Measurements from ENCODE around the gene FAM53C.

FAM53C gene

GRCh38 chr5:138366632-138367382 is 28.7 kb downstream of the FAM53C start:
- TF ChIP-seq MAX (IDR thresholded peaks at IDR 0.05): no peak
- no peak for TF ChIP-seq NFIC (IDR thresholded peaks at IDR 0.05)
- no peak for TF ChIP-seq USF1 (IDR thresholded peaks at IDR 0.05)
- no peak for TF ChIP-seq CEBPB (IDR thresholded peaks at IDR 0.05)
- no peak for TF ChIP-seq CREB1 (IDR thresholded peaks at IDR 0.05; ENCODE audit: low read depth)
- no peak for TF ChIP-seq ZBTB7A (IDR thresholded peaks at IDR 0.05; ENCODE audit: low read depth)
- TF ChIP-seq EP300 (IDR thresholded peaks at IDR 0.05; ENCODE audit: borderline replicate concordance): no peak
- TF ChIP-seq FOXM1 (IDR thresholded peaks at IDR 0.05; ENCODE audit: borderline replicate concordance, low read depth): no peak
- TF ChIP-seq YY1 (IDR thresholded peaks at IDR 0.05; ENCODE audit: low read depth): no peak

GRCh38 chr5:138369261-138369660 is 31.2 kb downstream of the FAM53C start:
- TF ChIP-seq EP300 (IDR thresholded peaks at IDR 0.05; ENCODE audit: borderline replicate concordance): no peak
- TF ChIP-seq TEAD4 (IDR thresholded peaks at IDR 0.05): no peak
- TF ChIP-seq YY1 (IDR thresholded peaks at IDR 0.05; ENCODE audit: low read depth): no peak
- TF ChIP-seq CEBPB (IDR thresholded peaks at IDR 0.05): no peak
- TF ChIP-seq REST (IDR thresholded peaks at IDR 0.05; ENCODE audit: low read depth): no peak
- no peak for TF ChIP-seq CREB1 (IDR thresholded peaks at IDR 0.05; ENCODE audit: low read depth)
- no peak for TF ChIP-seq TAF1 (IDR thresholded peaks at IDR 0.05; ENCODE audit: low read depth)
- no peak for TF ChIP-seq ZBTB7A (IDR thresholded peaks at IDR 0.05; ENCODE audit: low read depth)

GRCh38 chr5:138369706-138370105 is 31.6 kb downstream of the FAM53C start:
- no peak for TF ChIP-seq MAX (IDR thresholded peaks at IDR 0.05)
- TF ChIP-seq NFIC (IDR thresholded peaks at IDR 0.05): no peak
- TF ChIP-seq FOXM1 (IDR thresholded peaks at IDR 0.05; ENCODE audit: borderline replicate concordance, low read depth): no peak

- TF ChIP-seq FOXM1 (IDR thresholded peaks at IDR 0.05; ENCODE audit: borderline replicate concordance, low read depth): no peak
- TF ChIP-seq TAF1 (IDR thresholded peaks at IDR 0.05; ENCODE audit: low read depth): no peak
- TF ChIP-seq USF1 (IDR thresholded peaks at IDR 0.05): no peak
- TF ChIP-seq NFIC (IDR thresholded peaks at IDR 0.05): no peak
- no peak for TF ChIP-seq RAD21 (IDR thresholded peaks at IDR 0.05; ENCODE audit: low read depth)
- no peak for TF ChIP-seq YY1 (IDR thresholded peaks at IDR 0.05; ENCODE audit: low read depth)
- no peak for TF ChIP-seq CEBPB (IDR thresholded peaks at IDR 0.05)
Measured at GRCh38 chr5:138370537-138370936, 32.5 kb downstream of the FAM53C start.

GRCh38 chr5:138371454-138371853 is 33.4 kb downstream of the FAM53C start:
- TF ChIP-seq FOXM1 (IDR thresholded peaks at IDR 0.05; ENCODE audit: borderline replicate concordance, low read depth): no peak
- no peak for TF ChIP-seq CEBPB (IDR thresholded peaks at IDR 0.05)

- TF ChIP-seq CEBPB (IDR thresholded peaks at IDR 0.05): no peak
- TF ChIP-seq CREB1 (IDR thresholded peaks at IDR 0.05; ENCODE audit: low read depth): no peak
- no peak for TF ChIP-seq RAD21 (IDR thresholded peaks at IDR 0.05; ENCODE audit: low read depth)
- no peak for TF ChIP-seq EP300 (IDR thresholded peaks at IDR 0.05; ENCODE audit: borderline replicate concordance)
- no peak for TF ChIP-seq EGR1 (IDR thresholded peaks at IDR 0.05)
- TF ChIP-seq YY1 (IDR thresholded peaks at IDR 0.05; ENCODE audit: low read depth): no peak
- no peak for TF ChIP-seq MAX (IDR thresholded peaks at IDR 0.05)
- no peak for TF ChIP-seq TCF12 (IDR thresholded peaks at IDR 0.05; ENCODE audit: low read depth)
- no peak for TF ChIP-seq ZBTB7A (IDR thresholded peaks at IDR 0.05; ENCODE audit: low read depth)
- TF ChIP-seq REST (IDR thresholded peaks at IDR 0.05; ENCODE audit: low read depth): no peak
- TF ChIP-seq TEAD4 (IDR thresholded peaks at IDR 0.05): no peak
- TF ChIP-seq USF1 (IDR thresholded peaks at IDR 0.05): no peak
- TF ChIP-seq NFIC (IDR thresholded peaks at IDR 0.05): no peak
- no peak for TF ChIP-seq FOXM1 (IDR thresholded peaks at IDR 0.05; ENCODE audit: borderline replicate concordance, low read depth)
Measured at GRCh38 chr5:138372225-138372624, 34.2 kb downstream of the FAM53C start.
